ENCODE measurements around the gene FBXO3.

FBXO3 gene

DNA sequence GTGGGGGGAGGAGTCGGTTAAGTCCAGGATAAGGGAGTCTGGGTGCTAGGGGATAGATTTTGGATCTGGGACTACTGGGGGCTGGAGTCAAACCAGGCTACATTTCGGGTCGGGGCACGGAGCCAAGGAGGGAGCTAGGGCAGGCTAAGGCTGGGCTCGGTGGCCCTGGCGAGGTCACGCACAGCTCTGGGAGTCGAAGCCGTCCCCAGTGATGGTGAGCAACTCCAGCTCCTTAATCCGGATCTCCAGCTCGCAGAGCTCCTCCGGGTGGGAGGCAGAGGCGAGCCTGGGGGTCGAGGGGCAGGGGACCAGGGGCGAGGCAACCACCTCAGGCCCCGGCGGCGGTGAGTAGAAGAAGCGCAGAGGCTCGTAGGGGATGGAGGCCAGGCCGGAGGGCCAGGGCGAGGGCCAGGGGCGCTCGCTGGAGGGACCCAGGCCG lies 74.2 kb downstream of the FBXO3 start:
- DNase-seq, result peak; percentile 64

DNA sequence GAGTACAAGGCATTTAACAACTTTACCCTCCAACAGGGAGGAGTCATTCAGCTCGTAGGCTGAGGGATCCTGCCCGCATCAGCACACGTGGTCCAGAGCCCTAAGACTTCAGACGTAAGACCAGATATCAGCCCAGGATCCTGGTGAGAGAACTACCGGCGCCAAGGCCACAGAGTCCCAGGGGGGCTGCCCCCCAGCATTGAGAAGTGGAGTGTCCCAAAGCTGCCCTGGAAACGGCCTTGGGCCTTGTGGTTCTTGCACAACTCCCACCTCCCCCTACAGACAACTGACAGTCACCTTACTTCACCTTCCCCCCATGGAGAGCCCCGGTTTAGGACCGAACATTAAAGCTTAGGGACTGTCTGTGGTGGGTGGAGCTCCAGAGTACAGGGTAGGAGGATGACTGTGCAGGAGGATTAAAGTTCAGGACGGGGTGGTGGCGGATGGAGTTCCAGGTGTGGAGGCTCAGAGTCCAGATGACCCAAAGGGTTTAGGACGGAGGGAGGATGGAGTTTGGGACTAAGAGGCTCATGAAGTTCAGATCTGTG lies 74.7 kb downstream of the FBXO3 start:
- peak; percentile 38 for DNase-seq

DNA sequence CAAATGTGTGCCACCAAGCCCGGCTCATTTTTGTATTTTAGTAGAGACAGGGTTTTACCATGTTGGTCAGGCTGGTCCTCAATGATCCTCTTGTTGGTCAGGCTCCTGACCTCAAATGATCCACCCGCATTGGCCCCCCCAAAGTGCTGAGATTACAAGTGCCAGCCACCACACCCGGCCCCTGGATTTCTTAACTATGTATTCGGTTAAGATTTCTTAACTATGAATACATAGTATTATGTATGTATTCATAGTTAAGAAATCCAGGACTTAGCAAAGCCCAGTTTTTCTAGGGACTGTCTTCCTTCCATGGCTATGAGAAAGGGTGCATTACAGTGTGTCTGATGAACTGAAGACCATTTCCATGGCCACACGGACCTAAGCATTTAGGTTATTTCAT lies 75.4 kb downstream of the FBXO3 start:
- no peak for DNase-seq

DNA sequence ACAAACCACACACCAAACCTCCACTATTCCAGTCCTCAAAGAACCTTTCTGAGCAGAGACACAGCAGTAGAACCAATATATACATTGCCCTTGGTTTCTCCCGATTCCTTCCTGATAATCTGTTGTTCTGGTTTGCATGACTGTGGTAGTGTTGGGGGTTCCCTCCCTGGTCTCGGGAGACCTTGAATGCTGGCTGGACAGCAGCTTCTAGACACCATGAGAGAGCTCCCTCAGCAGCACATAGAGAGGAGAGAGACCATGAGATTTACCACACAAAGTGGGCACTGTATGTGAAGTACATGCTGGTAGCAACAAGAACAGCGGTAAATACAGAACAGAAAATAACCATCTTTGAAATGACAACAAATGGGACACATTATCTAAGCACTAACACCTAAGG lies 76.3 kb downstream of the FBXO3 start:
- DNase-seq, result no peak

DNA sequence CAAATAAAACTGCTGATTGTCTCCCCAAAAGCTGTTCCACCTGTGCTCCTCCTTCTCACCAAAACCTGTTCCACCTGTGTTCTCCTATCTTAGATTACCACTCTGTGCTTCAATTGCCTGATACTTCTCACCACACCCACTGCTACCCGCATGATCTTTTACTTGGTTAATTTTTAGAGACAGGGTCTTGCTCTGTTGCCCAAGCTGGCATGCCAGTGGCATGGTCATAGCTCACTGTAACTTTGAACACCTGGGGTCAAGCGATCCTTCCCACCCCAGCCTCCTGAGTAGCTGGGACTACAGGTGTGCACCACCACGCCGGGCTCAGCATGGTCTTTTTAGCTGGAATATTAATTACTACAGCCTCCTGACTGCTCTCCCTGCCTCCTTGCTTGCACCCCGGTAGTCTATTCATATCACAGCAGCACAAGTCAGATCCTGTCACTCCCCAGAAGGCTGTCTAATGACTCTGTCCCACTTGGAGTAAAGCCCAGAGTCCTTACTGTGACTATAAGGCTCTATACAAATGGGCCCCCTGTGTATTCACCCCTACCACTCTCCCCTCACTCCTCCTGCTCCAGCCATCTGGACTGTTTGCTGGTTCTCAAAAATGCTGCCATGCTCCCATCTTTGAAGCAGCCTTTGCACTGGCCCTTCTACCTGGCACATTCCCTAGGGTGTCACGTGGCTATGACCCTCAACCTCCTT lies 77.2 kb downstream of the FBXO3 start:
- peak; percentile 6 for DNase-seq

DNA sequence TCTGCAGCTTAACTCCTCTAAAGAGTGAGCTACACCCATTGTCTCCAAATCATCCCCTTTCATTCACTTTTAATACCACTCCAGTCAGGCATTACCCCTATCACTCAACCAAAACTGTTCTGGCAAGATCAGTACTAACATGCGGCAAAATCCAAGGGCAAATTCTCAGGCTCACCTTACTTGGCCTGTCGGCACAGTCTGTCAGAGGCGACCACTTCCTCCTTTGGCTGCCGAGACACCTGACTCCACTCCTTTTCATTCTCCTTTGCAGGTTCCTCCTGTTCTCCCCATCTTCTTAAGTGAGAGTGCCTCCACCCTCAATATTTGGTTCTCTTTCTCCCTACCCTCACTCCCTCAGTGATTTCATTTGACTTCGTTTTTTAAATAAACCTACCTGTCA lies 77.9 kb downstream of the FBXO3 start:
- DNase-seq, result no peak

DNA sequence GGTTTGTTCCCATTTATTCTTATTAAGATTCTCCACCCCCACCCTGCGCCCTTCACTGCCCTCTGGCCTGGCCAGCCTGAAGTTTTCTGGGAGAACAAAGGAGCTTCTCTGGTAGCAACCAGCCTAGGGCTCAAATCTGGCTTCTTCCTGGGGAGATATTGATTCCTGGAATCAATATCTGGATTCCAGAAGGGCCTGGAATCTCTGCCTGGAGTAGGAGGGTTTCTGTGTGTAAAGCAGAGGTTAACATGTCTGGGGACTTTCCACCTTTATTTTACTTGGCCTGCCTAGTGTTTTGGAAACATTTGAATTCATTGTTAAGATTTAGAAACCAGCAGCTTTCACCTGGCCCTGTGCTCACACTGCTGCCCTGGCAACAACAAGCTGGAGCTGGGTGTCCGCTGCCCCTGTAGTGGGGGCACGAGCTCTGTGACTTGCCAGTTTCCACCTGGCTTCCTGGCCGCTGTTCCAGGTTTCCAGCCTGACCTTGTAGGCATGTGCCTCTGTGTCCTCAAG lies 79.2 kb downstream of the FBXO3 start:
- DNase-seq, result no peak

DNA sequence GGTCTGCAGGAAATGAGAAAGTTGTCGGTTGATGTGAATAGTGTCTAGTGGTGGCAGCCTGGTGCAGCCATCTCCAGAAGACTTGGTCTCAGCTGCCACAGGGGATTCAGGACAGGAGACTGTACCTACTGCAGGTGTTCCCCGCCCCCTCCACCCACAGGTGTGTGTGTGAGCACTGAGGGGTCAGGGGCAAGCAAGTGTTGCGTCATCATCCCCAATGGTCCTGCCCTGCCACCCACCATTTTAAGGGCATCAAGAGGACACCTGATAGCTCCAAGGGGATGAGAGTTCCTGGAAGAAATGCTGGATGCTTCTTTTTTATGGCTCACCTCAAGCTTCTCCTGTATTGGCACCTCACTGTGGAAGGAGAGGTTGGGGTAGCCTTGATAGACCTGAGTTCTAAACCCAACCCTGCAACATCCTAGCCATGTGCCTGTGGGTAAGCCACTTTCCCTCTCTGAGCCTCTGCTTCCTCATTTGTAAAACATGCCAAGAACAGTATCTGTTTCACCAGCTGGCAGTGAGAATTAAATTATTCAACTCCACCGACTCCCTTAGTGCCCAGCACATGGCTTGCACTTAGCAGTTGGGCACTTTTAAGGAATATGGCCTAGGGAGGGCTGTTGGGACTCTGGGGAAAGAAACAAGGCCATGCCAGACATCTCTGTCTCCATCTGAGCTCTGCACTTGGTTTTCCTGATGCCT lies 79.8 kb downstream of the FBXO3 start:
- no peak for DNase-seq

DNA sequence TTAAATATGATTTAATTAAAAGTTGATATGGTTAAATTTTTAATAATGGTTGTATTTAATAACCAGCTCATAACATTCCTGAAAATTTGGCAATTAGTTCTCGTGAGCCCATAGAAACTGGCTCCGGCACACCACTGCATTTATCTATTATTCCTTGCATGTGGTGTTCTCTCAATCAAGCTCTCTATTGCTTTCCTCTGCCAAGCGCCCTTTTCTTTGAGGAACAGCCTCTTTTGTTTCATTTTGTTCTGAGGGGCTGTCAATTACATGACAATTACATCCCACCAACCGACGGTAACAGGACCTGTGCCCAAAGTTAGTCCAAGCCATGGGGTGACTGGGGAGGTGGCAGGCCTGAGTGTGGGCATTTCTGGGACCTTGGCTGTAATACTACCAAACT lies 81.8 kb downstream of the FBXO3 start:
- no peak for DNase-seq

DNA sequence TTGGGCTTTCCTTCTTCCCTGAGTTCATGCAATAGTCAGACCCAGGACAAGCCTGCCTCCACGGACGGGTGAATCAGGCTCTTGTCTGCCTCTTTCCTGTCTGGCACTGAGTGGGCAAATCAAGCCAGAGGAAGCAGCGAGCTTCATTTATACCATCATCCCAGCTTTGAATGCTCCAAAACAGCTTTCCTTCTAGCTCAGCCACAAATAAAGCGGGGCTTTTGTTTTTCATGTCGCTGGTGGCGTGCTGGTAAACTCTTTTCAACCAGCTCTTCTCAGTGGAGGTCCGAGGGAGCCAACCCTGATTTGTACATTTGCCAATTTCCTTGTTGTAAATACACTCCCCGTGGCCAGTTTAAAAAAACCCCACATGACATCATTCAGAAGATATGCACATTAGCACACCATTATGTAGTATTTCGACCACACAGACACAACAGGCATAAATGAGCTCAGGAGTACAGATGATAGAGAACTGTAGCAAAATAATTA lies 82.3 kb downstream of the FBXO3 start:
- DNase-seq, result no peak

DNA sequence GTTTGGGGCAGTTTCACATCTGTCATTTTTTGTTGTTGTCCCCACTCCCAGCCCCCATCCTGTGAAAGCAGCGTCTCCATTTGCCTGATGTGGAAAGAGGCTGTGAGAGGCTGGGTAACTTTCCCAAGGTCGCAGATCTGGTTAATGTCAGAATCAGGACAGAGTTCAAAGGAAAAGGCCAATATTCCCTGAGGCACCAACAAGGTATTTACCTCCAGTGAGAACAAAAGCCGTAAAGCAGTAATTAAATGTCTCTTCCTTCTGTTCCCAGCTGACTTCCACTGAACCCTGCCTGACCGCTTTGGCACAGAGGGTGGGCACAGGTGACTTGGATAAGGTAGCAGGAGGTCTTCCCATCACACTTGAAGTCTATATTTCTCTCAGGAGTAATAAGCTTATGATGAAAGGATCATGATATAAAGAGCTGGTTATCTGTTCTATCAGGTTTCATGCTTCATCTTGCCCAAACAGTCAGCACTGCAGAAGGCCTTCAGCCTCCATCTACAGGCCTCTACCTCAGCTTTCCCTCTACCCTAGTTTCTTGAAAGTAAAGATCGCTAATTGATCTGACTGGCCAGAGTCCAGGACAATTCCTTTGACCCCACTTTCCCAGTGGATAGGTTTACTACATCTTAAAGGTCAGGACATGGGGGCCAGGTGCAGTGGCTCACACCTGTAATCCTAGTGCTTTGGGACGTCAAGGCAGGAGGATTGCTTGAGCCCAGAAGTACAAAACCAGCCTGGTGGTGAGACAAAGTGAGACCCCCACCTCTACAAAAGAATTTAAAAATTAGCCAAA lies 83.1 kb downstream of the FBXO3 start:
- DNase-seq, result no peak
